NB4 (cell line): ENCODE results near the gene MEA1.

Experiments
- POLR2A ChIP-seq: IDR thresholded peaks from 2 replicates; pipeline ENCODE4 v1.6.1; 2011; ENCODE audit warnings: mild to moderate bottlenecking; ENCODE audit not compliant: insufficient read length; ENCODE audit errors: extremely low read depth
- TF ChIP-seq, protein P1 (sequence below): IDR thresholded peaks from one replicate; pipeline ENCODE4 v1.5.1; 2012; ENCODE audit warnings: low read depth, low read length

DNA sequence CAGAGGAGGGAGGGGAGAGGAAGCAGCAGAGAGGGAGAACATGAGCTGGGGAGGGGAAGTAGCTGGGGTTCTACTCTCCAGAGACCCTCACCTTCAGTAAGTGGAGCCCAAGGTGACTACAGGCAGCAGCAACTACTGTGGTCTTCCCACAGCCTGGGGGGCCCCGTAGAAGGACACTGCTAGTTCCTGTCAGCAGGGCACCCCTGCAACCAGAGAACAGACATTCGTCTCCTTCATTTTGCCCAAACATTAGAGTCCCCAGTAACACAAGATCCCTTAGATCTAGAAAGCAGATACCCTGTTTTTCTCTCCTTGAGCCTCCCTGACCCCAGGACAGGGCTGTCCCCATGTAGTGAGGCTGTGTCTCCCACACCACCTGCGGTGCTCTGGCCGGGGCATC lies 45.0 kb downstream of the MEA1 start:
- TF ChIP-seq POLR2A: no peak
- TF ChIP-seq, protein P1, sequence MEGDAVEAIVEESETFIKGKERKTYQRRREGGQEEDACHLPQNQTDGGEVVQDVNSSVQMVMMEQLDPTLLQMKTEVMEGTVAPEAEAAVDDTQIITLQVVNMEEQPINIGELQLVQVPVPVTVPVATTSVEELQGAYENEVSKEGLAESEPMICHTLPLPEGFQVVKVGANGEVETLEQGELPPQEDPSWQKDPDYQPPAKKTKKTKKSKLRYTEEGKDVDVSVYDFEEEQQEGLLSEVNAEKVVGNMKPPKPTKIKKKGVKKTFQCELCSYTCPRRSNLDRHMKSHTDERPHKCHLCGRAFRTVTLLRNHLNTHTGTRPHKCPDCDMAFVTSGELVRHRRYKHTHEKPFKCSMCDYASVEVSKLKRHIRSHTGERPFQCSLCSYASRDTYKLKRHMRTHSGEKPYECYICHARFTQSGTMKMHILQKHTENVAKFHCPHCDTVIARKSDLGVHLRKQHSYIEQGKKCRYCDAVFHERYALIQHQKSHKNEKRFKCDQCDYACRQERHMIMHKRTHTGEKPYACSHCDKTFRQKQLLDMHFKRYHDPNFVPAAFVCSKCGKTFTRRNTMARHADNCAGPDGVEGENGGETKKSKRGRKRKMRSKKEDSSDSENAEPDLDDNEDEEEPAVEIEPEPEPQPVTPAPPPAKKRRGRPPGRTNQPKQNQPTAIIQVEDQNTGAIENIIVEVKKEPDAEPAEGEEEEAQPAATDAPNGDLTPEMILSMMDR: no peak
